Caco-2 (cell line): Measurements from ENCODE around the gene VTI1A. TPM values are rescaled to one million over a fixed set of nuclear protein-coding genes. Genes with fewer than 3 reads are reported as not detected.

Experiments
- BruUV-seq: library from RNA; stranded (reverse); fragments of 400-500 nt; replicated peaks from 2 replicates; lab custom pipeline; 2021; lab: Mats Ljungman, UMichigan
- CTCF ChIA-PET: fragments of 300-600 bp; sonication (Branson Sonifier 250); formaldehyde crosslinking; loops from one replicate; lab custom pipeline; 2022; ENCODE audit warnings: antibody characterized with exemption; lab: Charles Lee
- POLR2A ChIA-PET: fragments of 300-600 bp; sonication (Branson Sonifier 250); formaldehyde crosslinking; loops from one replicate; lab custom pipeline; 2022; ENCODE audit warnings: antibody characterized with exemption; lab: Charles Lee
- DNase-seq, 2 experiments: peaks; one replicate each; pipeline versions ENCODE4 v3.0.0 to v3.0.0-alpha.2; 2020 to 2022
- H3K27me3 ChIP-seq: replicated peaks from 2 replicates; pipeline ENCODE4 v1.6.0; 2011; ENCODE audit warnings: low read length; ENCODE audit not compliant: control insufficient read depth, insufficient read depth
- H3K36me3 ChIP-seq: 2 replicates; pipeline ENCODE4 v1.5.1; 2011; ENCODE audit warnings: low read length; ENCODE audit not compliant: control insufficient read depth, insufficient read depth
- H3K4me1 ChIP-seq: fragments of 250-450 bp; sonication (Bioruptor Pico); 2 replicates; pipeline ENCODE4 v1.5.1; 2020; ENCODE audit warnings: mild to moderate bottlenecking
- H3K4me3 ChIP-seq: 2 replicates; pipeline ENCODE4 v1.5.1; 2011; ENCODE audit warnings: low read depth, mild to moderate bottlenecking, control low read depth, low read length
- H3K9me3 ChIP-seq: fragments of 250-450 bp; sonication (Bioruptor Pico); 2 replicates; pipeline ENCODE4 v1.5.1; 2020; ENCODE audit warnings: mild to moderate bottlenecking, moderate library complexity
- H3K27ac Mint-ChIP-seq: one replicate; pipeline ENCODE4 v1.8.0; 2022; ENCODE audit warnings: mixed read lengths; ENCODE audit not compliant: unreplicated experiment
- H3K27me3 Mint-ChIP-seq: one replicate; pipeline ENCODE4 v1.8.0; 2022; ENCODE audit warnings: mixed read lengths; ENCODE audit not compliant: insufficient read depth, unreplicated experiment
- H3K36me3 Mint-ChIP-seq: one replicate; pipeline ENCODE4 v1.8.0; 2022; ENCODE audit warnings: mild to moderate bottlenecking, mixed read lengths; ENCODE audit not compliant: insufficient read depth, unreplicated experiment
- H3K4me1 Mint-ChIP-seq: one replicate; pipeline ENCODE4 v1.8.0; 2022; ENCODE audit warnings: low read depth, mixed read lengths; ENCODE audit not compliant: unreplicated experiment
- H3K4me3 Mint-ChIP-seq: one replicate; pipeline ENCODE4 v1.8.0; 2022; ENCODE audit warnings: mild to moderate bottlenecking, moderate library complexity, mixed read lengths; ENCODE audit not compliant: unreplicated experiment
- H3K9me3 Mint-ChIP-seq: one replicate; pipeline ENCODE4 v1.8.0; 2022; ENCODE audit warnings: mixed read lengths; ENCODE audit not compliant: unreplicated experiment
- CTCF ChIP-seq, 2 experiments: fragments of 200-600 bp in 1 of 2; IDR thresholded peaks; 1 replicate in 1 of 2; 2 replicates in 1 of 2; pipeline versions ENCODE4 v1.5.1 to v1.8.0; 2011 to 2022; ENCODE audit warnings: antibody characterized with exemption in 1 of 2, control low read depth in 1 of 2, inconsistent platforms in 1 of 2, low read depth in 1 of 2, low read length in 1 of 2, mild to moderate bottlenecking in 1 of 2, moderate library complexity in 1 of 2; ENCODE audit not compliant: insufficient read depth in 1 of 2, severe bottlenecking in 1 of 2, unreplicated experiment in 1 of 2
- intact Hi-C: fragments of 100-400 bp; cut with micrococcal nuclease; formaldehyde crosslinking; loops from one replicate; pipeline ENCODE4 v1.10.0; 2022; ENCODE audit not compliant: unreplicated experiment
- total RNA-seq: library from RNA; stranded (reverse); gene quantifications from 2 replicates; pipeline ENCODE4 v1.2.3, GENCODE V29; 2022

VTI1A gene
- total RNA-seq, 1 experiment from 2014 or later, result 45.6 TPM

DNA sequence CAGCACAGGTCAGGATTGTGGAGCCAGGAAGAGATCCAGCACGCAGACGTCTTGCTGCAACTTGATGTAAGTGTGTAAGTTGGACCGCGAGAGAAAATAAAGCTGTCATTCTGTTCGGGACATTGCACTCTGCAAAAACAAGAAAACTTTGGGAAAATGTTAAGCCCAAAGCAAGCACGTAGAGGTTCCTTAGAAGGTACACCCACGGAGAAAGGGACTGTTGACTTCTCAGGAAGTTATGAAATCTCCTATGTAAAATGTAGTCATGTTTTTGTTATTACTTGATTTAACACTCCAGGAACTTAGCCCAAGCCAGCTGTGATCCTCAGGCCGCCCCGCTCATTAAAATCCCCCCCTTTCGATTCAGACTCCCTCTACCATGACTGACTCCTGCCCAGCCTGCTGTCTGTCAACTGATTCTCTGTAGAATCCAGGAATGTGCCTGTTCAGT is 307.0 kb downstream of the VTI1A start:
- Histone ChIP-seq H3K4me3 (no peak overlapping the region), H3K27me3 (no peaks in the 10 kb centered on the region), H3K9me3 (no peaks in the 10 kb centered on the region), H3K4me1 (peaks cover 63% of the 10 kb centered on the region), H3K36me3 (no peaks in the 10 kb centered on the region)
- H3K4me3 Mint-ChIP-seq, result no peak overlapping the region
- H3K27me3 Mint-ChIP-seq, result no peaks in the 10 kb centered on the region
- H3K9me3 Mint-ChIP-seq, result no peaks in the 10 kb centered on the region
- DNase-seq, result no peak
- BruUV-seq, result no TSS peak
- intact Hi-C loops, result no loop called here
- H3K36me3 Mint-ChIP-seq, result peaks cover 24% of the 10 kb centered on the region
- ChIA-PET POLR2A (no interaction called here), CTCF (no interaction called here)
- H3K27ac Mint-ChIP-seq, result peak overlapping the region; percentile 8
- H3K4me1 Mint-ChIP-seq, result peaks cover 61% of the 10 kb centered on the region
- no peak for TF ChIP-seq CTCF (IDR thresholded peaks at IDR 0.05; ENCODE audit: insufficient read depth in 1 of 2, low read depth in 1 of 2, low read length in 1 of 2, severe bottlenecking in 1 of 2, unreplicated experiment in 1 of 2)

GRCh38 chr10:112755446-112756234 is 308.6 kb downstream of the VTI1A start:
- ChIA-PET POLR2A (no interaction called here), CTCF (no interaction called here)
- Mint-ChIP-seq H3K4me3 (no peak overlapping the region), H3K27ac (no peak overlapping the region), H3K9me3 (no peaks in the 10 kb centered on the region), H3K27me3 (no peaks in the 10 kb centered on the region), H3K36me3 (peaks cover 24% of the 10 kb centered on the region), H3K4me1 (peaks cover 54% of the 10 kb centered on the region)
- intact Hi-C loops, result no loop called here
- DNase-seq, result no peak
- H3K36me3 ChIP-seq, result no peaks in the 10 kb centered on the region
- H3K4me3 ChIP-seq, result no peak overlapping the region
- H3K9me3 ChIP-seq, result no peaks in the 10 kb centered on the region
- H3K4me1 ChIP-seq, result peaks cover 52% of the 10 kb centered on the region
- TF ChIP-seq CTCF (IDR thresholded peaks at IDR 0.05; ENCODE audit: insufficient read depth in 1 of 2, low read depth in 1 of 2, low read length in 1 of 2, severe bottlenecking in 1 of 2, unreplicated experiment in 1 of 2), result no peak
- BruUV-seq, result no TSS peak
- H3K27me3 ChIP-seq, result no peaks in the 10 kb centered on the region

GRCh38 chr10:112756235-112756527 is 309.2 kb downstream of the VTI1A start:
- H3K4me3 ChIP-seq, result no peak overlapping the region
- peaks cover 19% of the 10 kb centered on the region for H3K36me3 Mint-ChIP-seq
- no peaks in the 10 kb centered on the region for H3K27me3 ChIP-seq
- intact Hi-C loops, result no loop called here
- no peak for TF ChIP-seq CTCF (IDR thresholded peaks at IDR 0.05; ENCODE audit: insufficient read depth in 1 of 2, low read depth in 1 of 2, low read length in 1 of 2, severe bottlenecking in 1 of 2, unreplicated experiment in 1 of 2)
- H3K27me3 Mint-ChIP-seq, result no peaks in the 10 kb centered on the region
- no peak overlapping the region for H3K4me3 Mint-ChIP-seq
- H3K4me1 ChIP-seq, result peaks cover 50% of the 10 kb centered on the region
- no TSS peak for BruUV-seq
- H3K9me3 Mint-ChIP-seq, result no peaks in the 10 kb centered on the region
- no peaks in the 10 kb centered on the region for H3K36me3 ChIP-seq
- no peak for DNase-seq
- peaks cover 52% of the 10 kb centered on the region for H3K4me1 Mint-ChIP-seq
- ChIA-PET CTCF (no interaction called here), POLR2A (no interaction called here)
- no peak overlapping the region for H3K27ac Mint-ChIP-seq
- no peaks in the 10 kb centered on the region for H3K9me3 ChIP-seq
